Activated gamma-delta T cell (primary cell): ENCODE measurements around the gene FTO.
"Not testable (repeated sequence)": the region's sequence is repeated elsewhere in the genome, so short reads cannot be mapped to it uniquely, and the experiment has no call there.

Experiments used
- DNase-seq: peaks from one replicate; lab custom pipeline; 2025; lab: John Stamatoyannopoulos, UW
- total RNA-seq, 2 donors: gene quantifications; one replicate each; lab custom pipeline; 2026; lab: John Stamatoyannopoulos, UW

Gene FTO
- total RNA-seq: 47.6 to 48.4 reads per million in 2 donors

- peak; percentile 72 for DNase-seq
Observed at GRCh38 chr16:53703590-53704444, at the start of gene FTO, which contains the start of gene RPGRIP1L. FTO (plus strand) TSS chr16:53704156. RPGRIP1L (minus strand) TSS chr16:53703859; CDS start chr16:53700723, 3,136 bp downstream.

DNA sequence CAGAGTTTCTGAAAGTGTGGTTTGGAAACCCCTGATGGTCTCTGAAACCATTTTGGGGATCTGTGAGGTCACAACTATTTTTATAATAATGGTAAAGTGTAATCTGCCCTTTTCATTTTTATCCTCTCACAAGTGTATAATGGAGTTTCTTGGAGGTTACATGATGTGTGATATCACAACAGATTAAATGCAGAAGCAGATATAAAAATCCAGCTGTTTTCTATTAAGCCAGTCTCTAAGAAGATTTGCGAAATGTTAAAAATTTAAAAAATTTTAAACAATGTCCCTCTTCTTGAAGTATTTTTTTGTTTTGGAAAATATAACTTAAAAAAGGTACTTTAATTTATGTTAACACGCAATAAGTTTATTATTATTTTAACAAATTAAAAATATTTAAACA is 49.0 kb upstream of the FTO start:
- no peak for DNase-seq

DNA sequence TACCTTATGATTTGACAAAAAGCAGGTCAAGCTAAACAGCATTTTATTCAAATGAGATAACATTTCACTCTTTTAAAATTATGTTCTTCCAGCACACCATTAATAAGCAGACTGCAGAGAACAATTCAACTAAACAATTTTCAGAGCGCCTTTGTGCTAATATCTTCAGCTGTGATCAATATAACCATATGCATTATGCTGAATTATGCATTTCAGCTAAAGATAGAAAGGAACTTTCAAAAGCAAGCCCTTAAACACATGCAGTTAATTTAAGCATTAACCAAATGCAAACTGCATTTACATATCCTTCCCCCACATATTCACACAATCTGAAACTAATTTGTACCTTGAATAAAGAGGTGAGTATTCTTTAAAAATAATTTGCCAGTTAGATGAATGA is 41.9 kb upstream of the FTO start:
- no peak for DNase-seq

- DNase-seq: no peak
Observed at GRCh38 chr16:53664724-53665345, 39.1 kb upstream of the FTO start.

GRCh38 chr16:53666786-53667415 is 37.1 kb upstream of the FTO start:
- DNase-seq: no peak

DNA sequence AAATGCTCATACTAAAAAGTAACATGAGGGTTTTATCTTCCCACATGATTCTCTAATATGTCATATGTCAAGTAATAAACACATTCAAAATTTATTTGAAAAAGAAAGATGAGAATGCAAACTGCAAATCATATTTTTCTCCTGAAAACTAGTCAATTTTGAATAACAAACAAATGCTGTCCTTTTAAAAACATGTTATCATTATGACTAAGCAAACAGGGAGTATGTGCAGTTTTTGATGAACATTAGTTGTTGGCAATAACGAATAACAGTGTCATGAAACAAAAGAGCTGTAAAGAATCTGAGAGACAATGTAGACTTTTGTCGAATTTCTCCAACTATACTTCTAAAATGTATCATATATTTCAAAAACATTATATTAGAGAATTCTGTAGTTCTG is 35.1 kb upstream of the FTO start:
- no peak for DNase-seq

- no peak for DNase-seq
Observed at GRCh38 chr16:53672461-53672860, 31.5 kb upstream of the FTO start.

GRCh38 chr16:53673189-53673588 is 30.8 kb upstream of the FTO start:
- no peak for DNase-seq

- DNase-seq: no peak
Observed at GRCh38 chr16:53678155-53678554, 25.8 kb upstream of the FTO start.

DNA sequence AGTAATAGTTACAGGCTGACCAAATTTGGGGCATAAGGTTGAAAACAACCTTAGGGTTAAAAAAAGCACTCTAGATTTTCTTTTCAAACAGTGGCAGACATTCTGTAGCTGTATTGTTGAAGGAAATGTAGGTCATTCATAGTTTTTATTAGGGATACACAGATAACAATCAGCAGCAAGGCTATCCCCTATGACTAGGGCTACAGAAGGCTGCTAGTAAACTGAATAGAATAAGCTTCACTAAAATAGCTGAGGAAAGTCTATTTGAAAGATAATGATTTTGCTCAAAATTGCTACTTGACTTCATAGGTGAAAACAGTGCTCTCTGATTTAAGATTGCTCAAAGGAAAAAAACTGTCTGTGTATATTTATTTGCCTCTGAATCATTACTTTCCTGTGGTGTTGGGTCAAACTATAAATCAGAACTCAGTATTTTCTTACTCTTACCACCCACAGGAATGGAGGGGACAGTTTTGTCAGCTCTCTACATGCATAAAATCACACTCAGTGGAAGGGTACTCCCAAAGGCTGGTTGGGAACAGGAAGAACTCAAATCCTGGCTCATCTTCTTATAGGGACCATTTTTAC is 25.1 kb upstream of the FTO start:
- DNase-seq: no peak

DNA sequence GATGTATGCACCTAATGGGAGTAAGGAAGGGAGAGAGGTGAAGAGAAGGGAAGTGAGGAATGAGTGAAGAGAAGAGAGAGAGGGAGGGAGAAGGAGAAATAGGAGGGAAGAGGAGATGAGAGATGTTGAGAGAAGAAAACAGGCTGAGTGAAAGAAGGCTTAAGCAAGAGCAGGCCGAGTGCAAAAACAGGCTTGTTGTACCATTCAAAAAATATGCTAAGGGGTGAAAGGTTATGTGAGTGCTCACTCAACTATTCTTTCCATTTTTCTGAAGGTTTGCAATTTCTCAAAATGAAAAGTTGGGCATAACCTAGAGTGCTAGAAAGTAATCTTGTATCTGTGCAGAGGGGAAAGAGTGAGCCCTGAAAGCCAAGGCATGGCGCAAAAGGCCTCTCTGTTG is 23.2 kb upstream of the FTO start:
- DNase-seq: no peak

GRCh38 chr16:53681354-53681753 is 22.6 kb upstream of the FTO start:
- DNase-seq: no peak

DNA sequence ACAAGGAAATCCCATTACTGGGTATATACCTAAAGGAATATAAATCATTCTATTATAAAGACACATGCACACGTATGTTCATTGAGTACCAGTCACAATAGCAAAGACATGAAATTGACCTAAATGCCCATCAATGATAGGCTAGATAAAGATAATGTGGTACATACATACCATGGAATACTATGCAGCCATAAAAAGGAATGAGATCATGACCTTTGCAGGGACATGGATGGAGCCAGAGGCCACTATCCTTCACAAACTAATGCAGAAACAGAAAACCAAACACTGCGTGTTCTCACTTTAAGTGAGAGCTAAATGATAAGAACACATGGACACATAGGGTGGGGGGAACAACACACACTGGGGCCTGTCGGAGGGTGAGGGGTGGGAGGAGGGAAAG is 18.6 kb upstream of the FTO start:
- not testable (repeated sequence) for DNase-seq

DNA sequence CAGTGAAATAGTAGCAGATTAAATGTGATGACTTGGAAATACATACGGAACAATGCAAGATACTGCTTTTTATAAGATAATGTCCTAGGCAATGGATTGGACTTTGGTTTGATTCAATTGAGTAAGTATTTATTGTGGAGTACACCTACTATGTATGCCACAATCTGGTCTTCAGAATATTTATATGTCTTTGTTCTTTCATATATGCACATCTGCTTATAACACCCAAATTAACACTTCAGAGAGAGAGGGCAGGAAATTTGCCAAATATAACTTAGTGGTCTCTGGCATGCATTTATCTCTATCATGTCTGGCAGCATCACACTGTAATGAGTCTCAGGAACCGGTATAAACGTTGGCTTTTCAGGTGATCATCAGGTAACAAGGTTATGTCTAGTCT is 17.2 kb upstream of the FTO start:
- DNase-seq: no peak

DNA sequence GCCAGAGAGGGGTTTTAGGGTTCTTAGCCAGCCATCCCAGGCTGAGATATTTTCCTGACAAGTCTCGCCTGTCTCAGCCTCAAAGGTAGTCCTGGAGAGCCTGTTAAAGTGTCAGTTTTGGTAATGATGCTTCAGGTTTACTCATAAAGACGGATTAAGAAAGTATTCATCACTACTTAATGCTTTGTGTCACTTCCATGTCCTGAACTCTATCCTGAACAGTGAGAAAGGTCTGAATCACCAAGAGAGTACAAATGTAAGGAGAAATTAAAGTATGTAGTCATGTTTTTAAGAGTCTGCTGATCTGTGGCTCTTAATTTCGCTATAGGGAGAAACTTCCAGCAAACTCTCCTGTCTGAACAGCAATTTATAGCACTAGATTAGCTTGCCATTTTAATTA is 14.3 kb upstream of the FTO start:
- no peak for DNase-seq

DNA sequence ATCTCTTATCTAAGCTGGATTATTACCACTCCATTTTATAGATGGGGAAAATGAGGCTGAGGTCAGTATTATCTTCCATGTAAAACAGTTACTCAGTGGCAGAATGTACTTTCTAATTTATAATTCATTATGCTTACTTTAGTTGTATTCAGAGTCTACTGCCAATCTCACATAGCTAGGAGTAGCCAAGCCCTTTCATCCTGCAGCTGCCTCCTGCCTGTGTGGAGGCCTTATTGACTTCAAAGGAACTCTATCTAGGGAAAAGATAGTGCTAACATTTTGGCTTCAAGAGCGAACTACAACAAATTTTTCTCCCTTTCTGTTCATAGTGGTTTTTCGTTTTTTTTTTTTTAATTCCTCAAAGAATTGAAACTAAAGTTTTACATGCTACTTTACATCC is 13.2 kb upstream of the FTO start:
- DNase-seq: no peak

- DNase-seq: no peak
Observed at GRCh38 chr16:53692146-53692545, 11.8 kb upstream of the FTO start.

DNA sequence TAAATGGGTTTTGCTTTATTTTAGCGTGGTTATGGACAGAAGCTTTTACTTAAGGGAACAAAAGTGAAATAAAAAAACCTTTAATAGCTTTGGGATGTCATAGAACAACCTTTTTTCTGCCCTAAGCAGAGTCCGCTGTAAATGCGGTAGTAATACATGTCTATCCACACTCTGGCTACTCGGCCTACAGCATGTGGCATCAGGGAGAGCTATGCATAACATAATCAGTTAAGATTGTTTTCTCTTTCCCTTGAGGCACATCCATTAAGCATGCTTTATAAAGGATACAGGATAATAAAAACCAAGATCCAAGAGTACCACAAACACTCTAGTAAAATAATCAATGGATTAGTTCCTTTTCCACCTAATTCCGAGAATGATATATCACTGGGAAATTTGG is 10.6 kb upstream of the FTO start:
- no peak for DNase-seq

- DNase-seq: no peak
Observed at GRCh38 chr16:53695070-53695469, 8.9 kb upstream of the FTO start.

GRCh38 chr16:53698271-53698670 is 5.7 kb upstream of the FTO start:
- not testable (repeated sequence) for DNase-seq

DNA sequence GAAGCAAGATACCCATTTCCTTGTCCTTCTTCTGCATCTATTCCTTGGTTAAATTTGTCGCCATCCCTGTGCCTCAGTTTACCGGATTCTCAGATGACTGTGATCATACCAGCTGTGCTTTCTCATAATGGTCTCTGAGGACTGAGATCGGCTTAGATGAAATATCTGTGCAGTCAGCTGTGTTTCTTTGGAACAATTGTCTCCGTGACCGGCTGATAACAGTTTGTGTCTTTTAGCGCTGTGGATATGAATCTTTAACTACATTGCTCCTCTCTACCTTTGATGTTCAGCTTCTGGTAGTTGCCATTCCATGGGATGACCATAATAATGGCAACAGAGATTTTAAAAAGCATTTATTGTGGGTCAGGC is 473 bp downstream of the FTO start:
- DNase-seq: no peak

DNA sequence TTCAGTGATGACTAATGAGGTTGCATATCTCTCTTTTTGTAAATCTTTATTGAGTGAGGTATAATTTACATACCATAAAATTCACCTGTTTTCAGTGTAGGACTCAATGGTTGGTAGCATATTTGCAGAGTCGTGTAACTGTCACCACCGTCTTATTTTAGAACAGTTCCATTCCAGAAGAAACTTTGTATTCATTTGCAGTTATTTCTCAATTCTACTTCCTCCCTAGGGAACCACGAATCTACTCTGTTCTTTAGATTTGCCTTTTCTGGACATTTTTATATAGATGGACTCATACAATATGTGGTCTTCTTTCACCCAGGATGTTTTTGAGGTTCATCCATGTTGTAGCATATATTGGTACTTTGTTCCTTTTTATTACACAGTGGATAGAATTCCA is 3.7 kb downstream of the FTO start:
- DNase-seq: no peak

GRCh38 chr16:53708490-53708889 is 4.5 kb downstream of the FTO start:
- no peak for DNase-seq
